HL-60 (cell line): ENCODE data around the gene DNAL4.

Experiments used
- DNase-seq, 2 experiments: peaks; one replicate each; pipeline ENCODE4 v3.0.0-alpha.2; 2010 to 2020; ENCODE audit warnings: low read depth in 1 of 2, low spot score in 1 of 2
- H3K27ac ChIP-seq: fragments of 250-450 bp; sonication (Bioruptor Pico); replicated peaks from 2 replicates; pipeline ENCODE4 v1.5.1; 2020; ENCODE audit warnings: mild to moderate bottlenecking, moderate library complexity
- H3K27me3 ChIP-seq: fragments of 250-450 bp; sonication (Bioruptor Pico); 2 replicates; pipeline ENCODE4 v1.5.1; 2021; ENCODE audit warnings: mild to moderate bottlenecking, moderate library complexity; ENCODE audit not compliant: insufficient read depth, poor library complexity, severe bottlenecking
- H3K4me3 ChIP-seq: replicated peaks from 2 replicates; pipeline ENCODE4 v1.5.1; 2011; ENCODE audit warnings: mild to moderate bottlenecking, control low read depth, low read length; ENCODE audit not compliant: insufficient read depth
- CTCF ChIP-seq: IDR thresholded peaks from one replicate; pipeline ENCODE4 v1.5.1; 2011; ENCODE audit warnings: low read length, control low read depth, inconsistent platforms; ENCODE audit not compliant: insufficient read depth
- GABPA ChIP-seq: IDR thresholded peaks from 2 replicates; pipeline ENCODE4 v1.6.1; 2012; ENCODE audit warnings: low read depth
- POLR2AphosphoS5 ChIP-seq: IDR thresholded peaks from 2 replicates; pipeline ENCODE4 v1.6.1; 2012; ENCODE audit warnings: low read depth
- REST ChIP-seq: IDR thresholded peaks from 2 replicates; pipeline ENCODE4 v1.6.1; 2012; ENCODE audit warnings: low read depth; ENCODE audit not compliant: insufficient replicate concordance
- SPI1 ChIP-seq: IDR thresholded peaks from 2 replicates; pipeline ENCODE4 v1.6.1; 2012; ENCODE audit warnings: low read depth, mild to moderate bottlenecking, borderline replicate concordance

The DNAL4 gene

GRCh38 chr22:38770257-38770949 lies 23.5 kb downstream of the DNAL4 start:
- H3K27me3 ChIP-seq: no peaks in the 10 kb centered on the region
- H3K27ac ChIP-seq: no peak overlapping the region
- H3K4me3 ChIP-seq: no peak overlapping the region
- TF ChIP-seq REST (no peak), CTCF (no peak), POLR2AphosphoS5 (no peak), SPI1 (no peak), GABPA (no peak)
- DNase-seq: no peak

- no peak overlapping the region for H3K27ac ChIP-seq
- H3K27me3 ChIP-seq: no peaks in the 10 kb centered on the region
- DNase-seq: no peak
- H3K4me3 ChIP-seq: no peak overlapping the region
- TF ChIP-seq GABPA (no peak), REST (no peak), CTCF (no peak), SPI1 (no peak), POLR2AphosphoS5 (no peak)
Observed at GRCh38 chr22:38768036-38768435, 25.9 kb downstream of the DNAL4 start.

- Histone ChIP-seq H3K27ac (no peak overlapping the region), H3K27me3 (no peaks in the 10 kb centered on the region), H3K4me3 (no peak overlapping the region)
- no peak for DNase-seq
- no peak for TF ChIP-seq REST
- TF ChIP-seq GABPA: no peak
- TF ChIP-seq SPI1: no peak
- no peak for TF ChIP-seq POLR2AphosphoS5
- TF ChIP-seq CTCF: no peak
Observed at GRCh38 chr22:38767313-38767712, 26.6 kb downstream of the DNAL4 start.
